GM19467 (cell line): ENCODE results near the gene PRPSAP1.

ENCODE experiments used
- ATAC-seq: cut with Tn5 transposase; IDR thresholded peaks from one replicate; pipeline ENCODE4 v1.9.1; 2021; ENCODE audit warnings: mild to moderate bottlenecking, moderate library complexity; ENCODE audit not compliant: unreplicated experiment

The PRPSAP1 gene

DNA sequence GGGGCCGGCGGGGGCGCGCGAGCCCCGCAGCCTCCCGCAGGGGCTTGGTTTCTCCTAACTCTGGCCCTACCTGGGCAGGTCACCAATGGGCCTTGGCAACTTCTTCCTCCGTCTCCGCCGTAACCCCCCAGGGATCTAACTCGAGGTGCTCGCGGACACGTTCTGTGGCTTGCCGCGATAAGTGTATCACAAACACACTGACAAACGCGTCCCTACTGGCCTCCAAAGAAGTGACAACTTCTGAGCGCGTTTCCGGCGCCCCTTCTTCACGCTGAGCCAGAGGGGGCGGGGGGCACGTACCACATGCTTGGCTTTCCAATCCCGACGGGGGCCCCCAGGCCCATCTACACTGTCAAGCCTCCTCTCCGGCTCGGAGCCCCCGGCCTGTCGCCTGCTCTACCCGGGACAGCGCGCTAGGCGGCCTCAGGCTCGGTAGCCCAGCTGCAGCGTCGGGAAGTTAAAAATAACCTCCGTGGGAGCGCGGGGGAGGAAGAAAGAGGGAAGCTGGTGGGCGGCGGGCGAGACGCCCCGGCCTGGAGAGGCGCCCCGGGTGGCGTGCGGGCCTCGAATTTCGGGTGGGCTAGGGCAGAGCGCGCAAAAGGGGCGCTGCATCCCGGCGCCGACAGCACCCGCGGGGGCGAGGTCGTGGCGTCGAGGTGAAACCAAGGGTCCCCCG is 30.0 kb upstream of the PRPSAP1 start:
- ATAC-seq = peak; percentile 14

DNA sequence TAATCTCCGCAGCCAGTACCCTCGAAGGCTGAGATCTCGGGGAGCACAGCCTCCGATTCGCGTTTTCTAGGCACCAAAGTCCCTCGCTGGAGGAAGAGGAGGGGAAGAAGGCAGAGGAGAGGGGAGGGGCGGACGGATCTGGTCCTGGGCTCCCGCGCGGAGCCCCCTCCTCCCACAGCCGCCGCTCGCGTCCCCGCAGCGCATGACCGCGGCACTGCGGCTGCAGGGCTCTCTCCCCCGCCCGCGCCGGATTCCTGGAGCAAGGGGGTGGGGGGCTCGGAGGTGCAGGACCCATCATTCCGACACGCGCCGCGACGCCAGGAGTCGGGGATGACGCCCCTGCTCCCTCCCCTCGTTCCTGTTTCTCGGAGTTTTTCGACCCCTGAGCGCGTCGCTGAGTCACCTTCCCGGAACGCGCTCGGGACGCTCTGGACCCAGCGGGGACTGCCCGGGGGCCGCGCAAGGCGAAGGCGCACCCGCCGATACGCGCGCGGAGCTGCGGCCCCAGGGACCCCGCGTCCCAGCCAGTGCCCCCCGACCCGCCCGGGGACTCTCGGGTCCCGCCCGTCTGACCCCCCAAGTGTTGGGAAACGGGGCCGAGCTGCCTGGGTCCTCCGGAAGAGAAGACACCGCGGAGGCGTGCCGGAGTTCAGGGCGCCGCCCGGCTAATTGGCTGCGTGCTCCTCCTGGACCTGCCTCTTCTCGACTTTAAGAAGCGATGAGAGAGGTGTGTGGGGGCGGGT is 29.3 kb upstream of the PRPSAP1 start:
- ATAC-seq = no peak

DNA sequence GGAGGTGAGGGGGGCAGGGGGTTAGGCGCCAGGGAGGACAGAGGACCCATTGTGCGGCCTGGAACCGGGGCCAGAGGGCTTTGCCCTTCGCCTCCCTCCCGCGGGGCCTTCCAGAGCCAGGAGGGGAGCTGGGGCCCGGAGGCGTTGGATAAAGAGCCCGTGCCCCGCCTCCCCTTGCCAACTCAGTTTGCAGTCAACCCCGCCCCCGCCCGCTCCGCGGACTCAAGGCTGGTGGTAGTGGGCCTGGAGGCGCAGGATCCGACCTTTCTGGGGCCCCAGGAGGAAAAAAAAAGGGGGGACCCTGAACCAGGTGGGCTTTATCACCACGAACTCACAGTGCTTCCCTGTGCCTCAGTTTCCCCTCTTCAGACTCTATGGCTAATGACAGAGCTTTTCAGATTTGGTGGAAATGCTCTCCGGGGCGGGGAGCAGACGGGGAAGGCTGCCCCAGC is 28.7 kb upstream of the PRPSAP1 start:
- ATAC-seq = no peak

DNA sequence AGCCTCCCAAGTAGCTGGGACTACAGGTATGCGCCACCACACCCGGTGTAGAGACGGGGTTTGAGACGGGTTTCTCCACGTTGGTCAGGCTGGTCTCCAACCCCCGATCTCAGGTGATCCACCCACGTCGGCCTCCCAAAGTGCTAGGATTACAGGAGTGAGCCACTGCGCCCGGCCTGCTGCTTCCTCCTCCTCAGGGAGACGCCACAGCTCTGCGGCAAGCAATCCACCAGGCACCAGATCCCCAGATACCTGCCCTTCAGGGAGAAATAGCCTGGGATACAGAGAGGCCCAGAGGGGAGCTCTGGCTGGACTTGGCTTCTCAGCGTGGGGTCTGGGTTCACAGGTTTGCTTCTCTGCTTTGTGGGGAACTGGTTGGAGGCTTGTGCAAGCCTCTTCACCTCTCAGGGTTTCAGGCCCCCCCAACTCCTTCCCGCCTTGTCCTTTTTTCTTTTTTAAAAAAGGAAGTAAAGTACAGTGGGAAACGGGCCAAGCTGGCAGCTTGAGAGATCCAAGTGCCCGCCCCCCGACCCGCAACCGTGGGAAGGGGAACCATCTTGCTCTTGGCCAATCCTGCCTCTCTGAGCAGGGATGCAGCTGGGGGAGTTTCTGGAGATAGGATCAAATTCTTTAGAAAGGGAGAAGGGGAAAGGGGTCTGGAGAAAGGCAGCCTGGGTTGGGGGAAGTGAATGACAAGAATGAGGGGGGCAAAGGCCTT is 28.1 kb upstream of the PRPSAP1 start:
- ATAC-seq = no peak

DNA sequence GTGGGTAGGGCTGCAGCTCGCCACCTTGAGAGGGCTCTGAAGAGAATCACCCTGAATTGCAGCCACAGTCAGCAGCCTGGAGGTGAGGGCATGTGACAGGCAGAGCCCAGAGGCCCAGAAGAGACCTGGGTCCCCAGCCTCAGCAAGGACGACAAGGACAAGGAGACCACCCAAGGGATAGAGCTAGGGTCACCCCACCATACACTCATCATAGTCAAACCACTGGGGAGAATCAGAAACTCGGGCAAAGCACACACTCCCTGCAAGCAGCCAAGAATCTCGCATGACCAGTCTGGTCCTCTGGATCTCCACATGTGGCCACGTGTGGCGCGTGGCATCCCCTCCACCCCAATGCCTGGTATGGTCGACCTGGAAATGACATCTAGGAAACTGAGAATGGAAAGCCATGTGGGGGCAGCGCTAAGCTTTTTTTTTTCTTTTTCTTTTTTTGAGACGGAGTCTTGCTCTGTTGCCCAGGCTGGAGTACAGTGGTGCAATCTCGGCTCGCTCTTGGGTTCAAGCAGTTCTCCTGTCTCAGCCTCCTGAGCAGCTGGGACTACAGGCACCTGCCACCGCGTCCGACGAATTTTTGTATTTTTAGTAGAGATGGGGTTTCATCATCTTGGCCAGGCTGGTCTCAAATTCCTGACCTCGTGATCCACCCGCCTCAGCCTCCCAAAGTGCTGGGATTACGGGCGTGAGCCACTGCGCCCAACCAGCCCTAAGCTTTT is 26.1 kb upstream of the PRPSAP1 start:
- no peak for ATAC-seq

DNA sequence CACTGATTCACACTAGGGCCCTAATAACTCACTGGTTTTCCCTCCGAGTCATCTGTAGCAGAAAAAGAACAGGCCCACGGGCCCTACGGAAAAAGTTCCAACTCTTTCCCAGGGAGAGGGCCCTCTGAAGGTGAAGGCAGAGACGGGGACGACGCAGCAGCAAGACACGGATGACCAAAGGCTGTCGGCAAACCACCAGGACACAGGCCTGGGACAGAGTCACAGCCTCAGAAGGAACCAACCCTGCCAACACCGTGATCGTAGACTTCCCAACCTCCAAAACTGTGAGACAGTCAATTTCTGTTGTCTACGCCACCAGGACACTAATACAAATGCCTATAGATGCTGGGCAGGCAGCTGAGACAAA is 25.5 kb upstream of the PRPSAP1 start:
- ATAC-seq = no peak

DNA sequence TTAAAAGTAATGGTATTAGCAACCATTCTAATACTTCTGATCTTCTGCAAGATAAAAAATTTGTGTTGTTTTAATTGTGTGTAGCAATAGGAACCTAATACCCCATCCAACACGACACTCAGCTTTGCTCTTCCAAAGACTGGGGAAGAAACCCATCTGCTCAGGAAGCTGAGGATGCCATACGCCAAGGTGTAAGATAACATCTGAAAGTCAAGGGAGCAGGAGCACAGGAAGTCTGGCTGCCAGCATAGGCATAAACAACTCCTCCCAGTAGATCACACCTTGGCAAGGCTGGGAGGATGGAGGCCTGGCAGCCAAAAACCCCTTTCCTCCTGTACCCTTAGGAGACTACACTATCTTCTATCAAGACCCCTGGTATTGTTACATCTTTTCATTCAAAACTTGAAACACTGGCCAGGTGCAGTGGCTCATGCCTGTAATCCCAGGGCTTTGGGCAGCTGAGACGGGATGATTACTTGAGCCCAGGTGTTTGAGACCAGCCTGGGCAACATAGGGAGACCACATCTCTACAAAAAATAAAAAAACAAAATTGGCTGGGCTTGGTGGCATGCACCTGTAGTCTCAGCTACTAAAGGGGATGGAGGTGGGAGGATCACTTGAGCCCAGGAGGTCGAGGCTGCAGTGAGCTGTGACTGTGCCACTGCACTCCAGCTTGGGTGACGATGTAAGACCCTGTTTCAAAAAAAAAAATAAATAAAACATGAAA is 25.0 kb upstream of the PRPSAP1 start:
- no peak for ATAC-seq

DNA sequence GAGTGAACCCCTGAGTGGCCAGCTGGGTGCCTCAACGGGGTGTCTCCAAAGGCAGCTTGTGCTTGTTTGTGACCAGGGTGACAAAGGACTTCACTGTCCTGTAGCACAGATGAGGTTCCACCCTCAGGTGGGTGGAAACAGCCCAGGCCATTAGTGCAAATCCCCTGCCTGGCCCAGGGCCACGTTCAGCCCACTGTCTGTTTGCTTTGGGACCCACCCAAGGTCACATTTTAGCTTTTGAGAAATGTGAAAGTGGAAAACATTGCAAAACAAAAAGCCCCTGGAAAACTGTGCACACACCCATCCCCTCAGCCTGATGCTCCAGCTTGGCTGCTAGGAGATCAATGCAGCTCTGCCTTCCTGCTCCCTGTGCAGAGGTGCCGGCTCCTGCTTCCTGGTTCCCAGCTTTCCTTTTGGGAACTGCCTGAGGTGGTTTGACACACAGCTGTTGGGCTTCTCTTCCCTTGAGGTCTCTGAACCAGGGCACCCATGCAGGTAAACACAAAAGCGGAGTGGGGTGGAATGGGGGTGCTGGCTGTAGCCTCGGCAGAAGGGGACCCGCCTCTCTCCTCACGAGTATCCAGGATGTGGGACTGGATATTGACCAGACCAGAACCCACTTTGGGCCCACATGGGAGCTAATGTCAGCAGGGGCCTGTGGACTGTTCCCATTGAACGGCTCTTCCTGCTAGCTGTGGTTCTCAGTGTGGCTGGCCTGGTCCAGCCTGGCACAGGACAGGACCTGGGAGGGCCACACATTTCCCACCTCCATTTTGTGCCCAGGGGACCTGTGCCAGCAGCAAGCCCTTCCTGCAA is 22.8 kb upstream of the PRPSAP1 start:
- no peak for ATAC-seq

DNA sequence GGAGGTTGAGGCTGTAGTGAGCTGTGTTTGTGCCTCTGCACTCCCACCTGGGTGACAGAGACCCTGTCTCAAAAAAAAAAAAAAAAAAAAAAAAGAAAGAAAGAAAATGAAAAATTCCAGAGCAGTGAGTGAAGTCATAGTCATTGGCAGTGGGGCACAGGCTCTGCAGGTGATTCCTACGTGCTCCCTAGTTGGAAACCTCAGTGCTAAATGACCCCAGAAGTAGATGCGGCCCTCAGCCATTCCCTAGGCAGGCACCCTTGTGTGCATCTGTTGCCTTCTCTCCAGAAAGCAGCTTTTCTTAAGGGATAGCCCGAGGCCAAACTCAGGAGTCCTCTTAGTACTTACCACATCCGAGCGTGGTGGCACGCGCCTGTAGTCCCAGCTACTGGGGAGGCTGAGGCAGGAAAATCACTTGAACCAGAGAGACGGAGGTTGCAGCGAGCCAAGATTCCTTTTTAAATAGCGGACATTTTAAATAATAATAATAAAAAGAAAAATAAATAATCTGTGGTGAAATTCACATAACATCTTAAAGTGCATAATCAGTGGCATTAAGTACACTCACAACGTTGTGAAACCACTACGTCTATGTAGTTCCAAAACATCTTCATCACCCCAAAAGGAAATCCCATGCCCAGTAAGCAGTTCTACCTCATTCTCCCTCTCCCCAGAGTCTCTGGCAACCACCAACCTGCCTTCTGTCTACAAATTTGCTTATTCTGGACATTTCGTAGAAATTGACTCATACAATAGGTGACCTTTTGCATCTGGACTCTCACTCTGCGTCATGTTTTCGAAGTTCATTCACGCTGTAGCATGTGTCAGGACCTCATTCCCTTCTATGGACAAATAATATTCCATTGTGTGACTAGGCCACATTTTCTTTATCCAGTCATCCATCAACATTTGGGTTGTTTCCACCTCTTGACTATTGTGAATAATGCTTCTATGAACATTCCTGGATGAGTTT is 18.2 kb upstream of the PRPSAP1 start:
- no peak for ATAC-seq

DNA sequence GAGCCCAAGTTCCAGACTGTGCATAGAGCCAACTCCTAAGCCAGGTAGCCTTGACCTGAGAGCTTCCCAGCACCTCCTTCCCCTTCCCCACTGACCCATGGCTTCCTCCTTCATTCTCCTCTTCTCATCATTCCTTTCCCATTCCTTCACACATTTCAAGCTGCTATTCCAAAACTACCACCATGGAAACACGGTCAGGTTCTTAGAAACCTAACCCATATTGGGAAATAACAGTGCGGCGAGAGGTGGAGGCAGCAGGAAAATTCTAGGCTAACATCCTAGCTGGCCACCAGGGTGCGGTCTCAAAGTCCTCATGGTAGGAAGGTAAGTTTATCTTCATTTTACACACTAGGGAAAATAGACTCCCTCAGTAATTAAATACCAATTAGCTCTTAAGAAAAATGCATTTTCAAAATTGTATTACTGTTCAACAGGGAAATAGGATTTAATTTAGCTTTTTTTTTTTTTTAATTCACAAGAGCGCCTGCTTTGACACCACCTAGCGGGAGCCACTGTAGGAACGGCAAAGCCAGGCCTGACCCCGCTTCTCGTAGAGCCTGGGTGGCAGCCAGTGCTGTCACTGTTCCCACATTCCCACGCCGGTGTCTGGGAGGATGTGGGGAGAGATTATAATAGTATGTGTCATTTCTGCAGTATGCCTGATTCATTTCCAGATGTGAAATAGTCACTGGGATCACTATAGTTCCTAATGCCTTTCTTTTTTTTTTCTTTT is 16.7 kb upstream of the PRPSAP1 start:
- no peak for ATAC-seq

DNA sequence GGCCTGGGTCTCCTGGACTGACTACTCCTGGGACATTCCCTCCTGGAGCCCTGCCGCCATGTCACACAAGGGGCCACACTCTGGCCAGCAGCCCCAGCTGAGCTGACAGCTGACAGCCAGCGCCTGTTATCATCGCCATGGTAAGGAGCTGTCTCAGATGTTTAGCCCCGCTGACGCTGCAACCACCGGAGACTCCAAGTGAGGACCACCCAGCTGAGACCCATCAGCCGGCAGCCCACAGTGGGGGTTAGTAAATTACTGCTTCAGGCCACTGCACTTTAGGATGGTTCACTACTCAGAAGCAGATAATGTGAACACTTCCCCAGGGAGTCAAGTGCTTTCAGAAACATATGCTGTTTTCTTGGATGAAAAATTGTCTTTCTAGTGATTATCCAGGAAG is 16.1 kb upstream of the PRPSAP1 start:
- ATAC-seq = no peak

DNA sequence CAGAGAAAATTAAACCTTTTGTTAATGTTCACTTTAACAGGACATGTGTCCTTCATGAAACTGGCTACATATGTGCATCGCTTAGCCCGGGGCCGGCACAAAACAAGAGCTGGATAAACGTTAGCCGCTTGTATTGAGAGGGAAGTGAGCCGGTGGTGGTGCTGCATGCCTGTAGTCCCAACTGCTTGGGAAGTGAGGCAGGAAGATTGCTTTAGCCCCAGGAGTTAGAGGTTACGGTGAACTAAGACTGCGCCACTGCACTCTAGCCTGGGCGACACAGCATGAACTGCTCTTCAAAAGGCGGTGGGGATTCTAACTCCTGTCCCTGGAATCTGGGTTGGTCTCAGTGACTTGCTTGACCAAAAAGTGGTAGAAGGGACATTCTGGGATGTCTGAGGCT is 15.7 kb upstream of the PRPSAP1 start:
- ATAC-seq = no peak

DNA sequence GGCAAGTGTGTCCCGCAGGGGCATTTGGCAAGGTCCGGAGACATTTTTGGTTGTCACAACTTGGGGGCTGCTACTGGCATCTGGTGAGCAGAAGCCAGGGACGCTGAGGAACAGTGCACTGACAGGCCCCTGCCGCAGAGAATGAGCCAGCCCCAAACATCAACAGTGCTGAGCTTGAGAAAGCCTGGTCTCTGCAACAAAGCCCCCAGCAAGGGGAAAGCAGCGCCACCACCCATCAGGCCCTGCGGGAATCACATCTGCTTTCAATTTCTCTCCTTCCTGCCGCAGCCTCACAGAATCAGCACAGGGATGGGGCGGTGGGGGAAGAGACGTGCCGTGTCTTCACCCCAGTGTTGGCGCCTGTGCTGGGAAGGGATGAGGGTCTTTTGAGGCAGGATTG is 14.8 kb upstream of the PRPSAP1 start:
- ATAC-seq = no peak

DNA sequence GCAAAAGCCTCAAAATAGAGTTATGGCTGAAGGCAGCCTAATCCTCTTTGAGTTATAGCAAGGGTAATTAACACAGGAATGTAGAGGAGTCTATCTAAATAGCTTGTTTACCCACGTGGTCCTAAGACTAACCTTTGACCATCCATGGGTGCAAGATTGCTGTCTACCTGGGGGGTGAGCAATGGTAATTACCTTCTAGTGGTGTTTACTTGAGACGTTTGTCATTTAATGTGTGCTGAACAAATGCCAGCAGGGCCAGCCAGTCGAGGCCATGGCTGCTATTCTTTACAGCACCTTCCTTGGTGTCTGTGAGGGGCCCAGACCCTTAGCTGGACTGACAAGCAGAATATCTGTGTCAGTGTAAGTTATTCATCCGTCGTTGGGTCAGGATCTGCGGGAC is 13.9 kb upstream of the PRPSAP1 start:
- no peak for ATAC-seq

DNA sequence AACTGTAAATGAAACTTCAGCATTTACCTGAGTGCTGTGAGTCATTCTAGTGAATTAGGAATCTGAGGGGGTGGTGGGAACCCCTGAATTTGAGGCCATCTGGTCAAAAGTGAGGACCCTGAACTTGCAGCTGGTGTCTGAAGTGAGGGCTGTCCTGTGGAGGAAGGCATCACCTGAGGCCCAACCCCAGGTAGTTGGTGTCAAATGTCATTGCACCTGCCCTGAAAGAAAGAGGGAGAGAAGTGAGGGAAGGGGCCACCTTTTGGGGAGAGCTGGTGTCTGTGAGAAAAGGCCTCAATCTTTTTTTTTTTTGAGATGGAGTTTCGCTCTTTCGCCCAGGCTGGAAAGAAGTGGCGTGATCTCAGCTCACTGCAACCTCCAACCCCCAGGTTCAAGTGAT is 12.5 kb upstream of the PRPSAP1 start:
- ATAC-seq = no peak

DNA sequence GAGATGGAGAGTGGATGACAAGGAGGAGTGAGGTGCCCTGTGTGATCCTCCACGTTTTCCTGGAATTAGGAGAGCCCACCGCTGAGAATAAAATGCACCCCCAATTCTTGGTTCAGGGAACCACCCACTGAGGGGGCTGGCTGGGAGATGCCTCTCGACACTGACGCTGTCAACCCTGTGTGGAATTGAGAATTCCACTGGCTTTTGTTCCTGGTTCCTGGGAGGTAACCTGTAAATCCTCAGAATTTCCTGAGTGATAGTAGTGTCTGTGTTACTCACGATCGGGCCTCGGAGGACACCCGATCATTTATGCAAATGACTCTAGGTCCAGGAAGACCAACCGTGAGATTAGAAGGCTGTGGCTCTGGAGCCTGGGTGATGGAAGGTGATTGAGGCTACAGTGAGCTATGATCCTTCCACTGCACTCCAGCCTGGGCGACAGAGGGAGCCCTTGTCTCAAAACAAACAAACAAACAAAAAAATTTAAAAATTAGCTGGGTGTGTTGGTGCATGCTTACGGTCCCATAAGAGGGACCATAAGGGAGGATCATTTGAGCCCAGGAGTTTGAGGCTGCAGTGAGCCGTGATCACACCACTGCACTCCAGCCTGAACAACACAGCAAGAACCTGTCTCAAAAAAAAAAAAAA is 11.7 kb upstream of the PRPSAP1 start:
- no peak for ATAC-seq

DNA sequence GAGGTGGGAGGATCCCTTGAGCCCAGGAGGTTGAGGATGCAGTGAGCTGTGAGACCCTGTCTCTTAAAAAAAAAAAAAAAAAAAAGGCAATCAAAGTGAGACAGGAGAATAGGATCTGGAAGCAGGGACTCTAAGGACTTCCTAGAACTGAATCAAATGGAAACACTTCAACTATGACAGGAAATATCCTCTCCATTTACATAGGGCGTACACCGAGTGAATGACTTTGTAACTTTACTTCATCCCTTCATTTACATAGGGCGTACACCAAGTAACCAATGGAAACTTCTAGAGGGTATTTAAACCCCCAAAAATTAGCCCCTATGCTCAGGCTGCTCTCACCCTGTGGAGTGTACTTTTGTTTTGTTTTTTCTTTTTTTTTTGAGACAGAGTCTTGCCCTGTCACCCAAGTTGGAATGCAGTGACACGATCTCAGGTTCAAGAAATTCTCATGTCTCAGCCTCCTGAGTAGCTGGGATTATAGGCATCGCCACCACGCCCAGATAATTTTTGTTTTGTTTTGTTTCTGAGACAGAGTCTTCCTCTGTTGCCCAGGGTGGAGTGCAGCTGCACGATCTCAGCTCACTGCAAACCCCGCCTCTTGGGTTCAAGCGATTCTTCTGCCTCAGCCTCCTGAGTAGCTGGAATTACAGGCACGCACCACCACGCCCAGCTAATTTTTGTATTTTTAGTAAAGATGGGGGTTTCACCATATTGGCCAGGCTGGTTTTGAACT is 9.6 kb upstream of the PRPSAP1 start:
- no peak for ATAC-seq
